Retinal pigment epithelial cell (primary cell): ENCODE measurements around the gene GLB1L2.

Source experiments
- DNase-seq: peaks from one replicate; pipeline ENCODE4 v3.0.0-alpha.2; 2010; ENCODE audit warnings: low read depth
- H3K4me3 ChIP-seq: 2 replicates; pipeline ENCODE4 v1.5.1; 2011; ENCODE audit warnings: mild to moderate bottlenecking, low read length, control low read depth, moderate library complexity
- TF ChIP-seq, protein P1 (sequence below): conservative IDR thresholded peaks from 2 replicates; pipeline ENCODE4 v1.5.1; 2011; ENCODE audit warnings: low read depth, low read length, control low read depth, inconsistent platforms

GLB1L2 gene

DNA sequence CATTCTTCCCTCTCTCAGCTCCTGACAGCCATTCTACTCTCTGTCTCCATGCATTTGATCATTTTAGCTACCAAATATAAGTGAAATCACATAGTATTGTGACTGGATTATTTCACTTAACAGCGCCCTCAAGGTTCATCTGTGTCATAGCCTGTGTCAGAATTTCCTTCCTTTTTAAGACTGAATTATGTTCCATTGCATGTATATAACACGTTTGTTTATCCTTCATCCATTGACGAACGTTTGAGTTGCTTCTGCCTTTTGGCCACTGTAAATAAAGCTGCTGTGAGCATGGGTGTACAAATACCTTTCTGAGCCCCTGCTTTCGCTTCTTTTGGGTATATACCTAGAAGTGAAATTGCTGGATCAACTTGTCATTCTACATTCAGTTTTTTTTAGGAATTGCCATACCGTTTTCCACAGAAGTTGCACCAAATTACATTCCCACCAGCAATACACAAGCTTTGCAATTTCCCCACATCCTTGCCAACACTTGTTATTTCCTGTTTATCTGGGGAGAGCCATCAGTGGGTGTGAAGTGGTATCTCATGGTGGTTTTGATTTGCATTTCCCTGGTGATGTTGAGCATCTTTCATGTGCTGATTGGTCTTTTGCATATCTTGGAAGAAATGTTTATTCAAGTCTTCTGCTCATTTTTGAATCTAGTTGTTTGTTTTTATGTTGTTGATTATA, 17.5 kb downstream of the GLB1L2 start:
- no peak overlapping the region for H3K4me3 ChIP-seq
- DNase-seq: no peak
- TF ChIP-seq, protein P1, sequence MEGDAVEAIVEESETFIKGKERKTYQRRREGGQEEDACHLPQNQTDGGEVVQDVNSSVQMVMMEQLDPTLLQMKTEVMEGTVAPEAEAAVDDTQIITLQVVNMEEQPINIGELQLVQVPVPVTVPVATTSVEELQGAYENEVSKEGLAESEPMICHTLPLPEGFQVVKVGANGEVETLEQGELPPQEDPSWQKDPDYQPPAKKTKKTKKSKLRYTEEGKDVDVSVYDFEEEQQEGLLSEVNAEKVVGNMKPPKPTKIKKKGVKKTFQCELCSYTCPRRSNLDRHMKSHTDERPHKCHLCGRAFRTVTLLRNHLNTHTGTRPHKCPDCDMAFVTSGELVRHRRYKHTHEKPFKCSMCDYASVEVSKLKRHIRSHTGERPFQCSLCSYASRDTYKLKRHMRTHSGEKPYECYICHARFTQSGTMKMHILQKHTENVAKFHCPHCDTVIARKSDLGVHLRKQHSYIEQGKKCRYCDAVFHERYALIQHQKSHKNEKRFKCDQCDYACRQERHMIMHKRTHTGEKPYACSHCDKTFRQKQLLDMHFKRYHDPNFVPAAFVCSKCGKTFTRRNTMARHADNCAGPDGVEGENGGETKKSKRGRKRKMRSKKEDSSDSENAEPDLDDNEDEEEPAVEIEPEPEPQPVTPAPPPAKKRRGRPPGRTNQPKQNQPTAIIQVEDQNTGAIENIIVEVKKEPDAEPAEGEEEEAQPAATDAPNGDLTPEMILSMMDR: no peak

DNA sequence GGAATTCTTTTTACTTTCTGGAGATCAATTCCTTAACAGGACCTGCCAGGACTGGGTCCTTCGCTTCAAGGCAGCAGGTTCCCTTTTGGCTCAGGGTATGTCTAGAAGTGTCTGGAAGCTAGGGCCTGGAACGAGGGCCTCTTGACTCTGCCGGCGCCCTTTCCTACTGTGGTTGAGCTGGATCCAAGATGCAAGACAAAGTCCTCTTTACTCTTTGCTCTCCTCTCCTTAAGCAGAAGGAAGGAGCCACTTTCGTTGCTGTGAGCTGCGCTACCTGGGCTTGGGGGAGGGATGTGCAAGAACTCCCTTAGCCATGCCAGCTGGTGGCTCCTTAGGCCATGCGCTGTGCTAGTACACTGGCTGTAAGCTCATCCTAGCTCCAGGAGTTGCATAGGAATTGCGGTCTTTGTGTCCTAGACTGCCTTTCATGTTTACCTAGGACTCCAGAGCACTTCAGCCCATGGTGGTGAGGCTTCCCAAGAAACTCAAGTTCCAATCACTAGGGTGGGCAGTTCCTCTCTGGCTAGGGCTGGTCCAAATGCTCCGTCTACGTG, 18.1 kb downstream of the GLB1L2 start:
- no peak overlapping the region for H3K4me3 ChIP-seq
- DNase-seq: no peak
- TF ChIP-seq, protein P1: no peak

DNA sequence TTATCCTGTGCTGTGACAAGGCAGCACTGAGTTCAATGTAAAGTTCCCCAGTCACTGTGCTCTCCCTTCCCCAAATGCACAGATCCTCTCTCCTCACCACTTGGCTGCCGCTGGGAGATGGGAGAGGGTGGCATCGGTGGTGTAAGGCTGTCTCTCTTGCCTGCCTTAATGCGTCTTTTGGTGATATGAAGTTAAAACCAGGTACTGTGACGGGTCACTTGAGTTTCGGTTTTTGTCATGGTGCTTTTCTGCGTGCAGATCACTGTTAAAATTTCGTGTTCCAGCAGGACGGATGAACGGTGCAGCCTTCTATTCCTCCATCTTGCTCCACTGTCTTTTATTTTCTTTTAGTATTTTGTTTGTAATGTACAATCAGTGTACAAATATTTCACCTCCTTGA, 18.6 kb downstream of the GLB1L2 start:
- TF ChIP-seq, protein P1: no peak
- DNase-seq: no peak
- H3K4me3 ChIP-seq: no peak overlapping the region

DNA sequence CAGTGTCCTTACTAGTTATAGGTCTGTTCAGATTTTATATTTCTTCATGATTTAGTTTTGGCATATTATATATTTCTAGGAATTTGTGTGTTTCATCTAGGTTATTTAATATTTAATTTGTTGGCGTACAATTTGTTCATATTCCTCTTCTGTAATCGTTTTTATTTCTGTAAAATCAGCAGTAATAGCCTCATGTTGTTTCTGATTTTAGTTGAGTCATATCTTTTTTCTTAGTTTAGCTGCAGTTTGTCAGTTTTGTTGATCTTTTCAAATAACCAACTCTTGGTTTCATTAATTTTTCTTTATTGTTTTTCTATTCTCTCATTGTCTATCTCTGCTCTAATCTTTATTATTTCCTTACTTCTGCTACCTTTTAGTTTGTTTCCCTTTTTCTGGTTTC, 20.3 kb downstream of the GLB1L2 start:
- no peak overlapping the region for H3K4me3 ChIP-seq
- DNase-seq: no peak
- TF ChIP-seq, protein P1: no peak

DNA sequence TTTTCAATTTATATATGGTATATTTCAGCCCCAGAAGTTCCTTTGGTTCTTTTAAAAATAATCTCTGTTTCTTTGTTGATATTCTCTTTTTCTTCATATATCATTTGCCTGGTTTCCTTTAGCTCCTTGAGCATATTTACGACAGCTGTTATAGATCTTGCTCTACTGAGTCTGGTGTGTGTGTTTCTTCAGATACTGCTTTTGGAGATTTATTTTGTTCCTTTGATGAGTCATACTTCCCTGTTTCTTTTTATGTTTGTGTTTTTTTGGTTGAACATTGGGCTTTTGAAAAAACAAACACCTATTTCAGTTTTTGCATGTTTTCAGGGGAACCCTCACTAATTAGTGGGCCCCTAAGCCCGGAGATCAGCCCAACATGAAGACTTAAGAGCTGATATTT, 23.3 kb downstream of the GLB1L2 start:
- DNase-seq: no peak
- H3K4me3 ChIP-seq: no peak overlapping the region
- TF ChIP-seq, protein P1: no peak

DNA sequence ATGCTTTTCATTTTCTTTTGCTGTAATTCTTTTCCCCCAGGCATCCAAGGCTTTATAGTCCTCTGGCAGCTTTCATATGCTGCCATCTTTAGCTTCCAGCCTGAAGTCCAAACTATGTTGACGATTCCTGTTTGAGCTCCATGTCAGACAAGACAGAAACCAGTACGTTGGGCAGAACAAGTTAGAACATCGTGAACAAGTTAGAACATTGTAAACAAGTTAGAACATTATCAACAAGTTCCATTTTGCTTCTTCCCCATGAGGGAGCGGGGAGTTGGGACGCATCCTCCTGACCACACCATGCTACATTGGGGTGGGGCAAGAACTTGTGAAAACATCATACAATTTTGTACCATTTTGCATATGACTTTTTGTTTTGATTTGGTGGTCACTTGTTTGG, 23.9 kb downstream of the GLB1L2 start:
- no peak for DNase-seq
- TF ChIP-seq, protein P1: no peak
- H3K4me3 ChIP-seq: no peak overlapping the region

DNA sequence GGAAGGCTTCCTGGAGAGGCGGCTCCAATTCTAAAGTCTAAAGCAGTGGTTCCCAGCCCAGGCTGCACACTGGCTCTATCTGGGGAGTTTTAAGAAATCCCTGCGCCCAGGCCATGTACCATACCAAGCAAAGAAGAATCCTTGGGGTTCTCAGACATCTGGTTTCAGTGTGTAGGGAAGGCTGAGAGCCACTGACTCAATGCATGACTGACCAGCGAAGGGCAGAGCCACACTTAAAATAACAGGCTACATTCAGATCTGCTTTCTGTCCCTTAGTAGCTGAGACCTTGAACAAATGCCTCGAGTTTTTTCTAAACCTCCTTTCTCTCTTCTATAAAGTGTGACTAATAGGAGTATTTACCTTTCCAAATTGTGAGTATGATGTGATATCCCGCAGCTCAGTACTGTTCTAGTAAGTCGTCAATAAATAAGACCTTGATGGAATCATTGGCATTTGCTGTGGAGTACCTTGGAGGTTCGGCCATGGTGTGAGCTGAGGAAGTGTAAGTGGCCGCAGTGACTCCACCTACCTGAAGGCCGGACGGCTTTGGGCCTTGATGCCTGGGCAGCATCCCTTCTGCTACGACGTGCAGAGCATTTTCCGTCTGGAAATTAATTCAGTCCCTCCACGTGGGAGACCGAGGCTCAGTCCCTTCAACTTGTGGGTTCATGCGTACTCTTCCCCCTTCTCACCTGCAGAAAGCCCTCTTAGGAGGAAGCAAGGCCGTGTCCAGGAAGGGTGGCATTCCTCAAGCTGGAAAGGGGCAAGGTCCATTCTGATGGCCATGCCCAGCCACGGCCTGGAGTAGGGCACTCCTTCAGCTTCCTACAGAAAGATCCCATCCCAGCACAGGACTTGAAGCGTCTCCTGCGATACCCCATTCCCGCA, 25.1 kb downstream of the GLB1L2 start:
- TF ChIP-seq, protein P1: no peak
- DNase-seq: no peak
- H3K4me3 ChIP-seq: no peak overlapping the region
